Ecto neural progenitor cell (in vitro differentiated cells): ENCODE results near the gene PTPA.
A peak's percentile ranks its signal among the peaks of the same experiment; 100 is the strongest.
"Not testable (repeated sequence)": the region's sequence is repeated elsewhere in the genome, so short reads cannot be mapped to it uniquely, and the experiment has no call there.

ENCODE experiments used
- DNase-seq: peaks from one replicate; pipeline ENCODE4 v3.0.0-alpha.2; 2018; ENCODE audit warnings: low spot score

Gene PTPA

DNA sequence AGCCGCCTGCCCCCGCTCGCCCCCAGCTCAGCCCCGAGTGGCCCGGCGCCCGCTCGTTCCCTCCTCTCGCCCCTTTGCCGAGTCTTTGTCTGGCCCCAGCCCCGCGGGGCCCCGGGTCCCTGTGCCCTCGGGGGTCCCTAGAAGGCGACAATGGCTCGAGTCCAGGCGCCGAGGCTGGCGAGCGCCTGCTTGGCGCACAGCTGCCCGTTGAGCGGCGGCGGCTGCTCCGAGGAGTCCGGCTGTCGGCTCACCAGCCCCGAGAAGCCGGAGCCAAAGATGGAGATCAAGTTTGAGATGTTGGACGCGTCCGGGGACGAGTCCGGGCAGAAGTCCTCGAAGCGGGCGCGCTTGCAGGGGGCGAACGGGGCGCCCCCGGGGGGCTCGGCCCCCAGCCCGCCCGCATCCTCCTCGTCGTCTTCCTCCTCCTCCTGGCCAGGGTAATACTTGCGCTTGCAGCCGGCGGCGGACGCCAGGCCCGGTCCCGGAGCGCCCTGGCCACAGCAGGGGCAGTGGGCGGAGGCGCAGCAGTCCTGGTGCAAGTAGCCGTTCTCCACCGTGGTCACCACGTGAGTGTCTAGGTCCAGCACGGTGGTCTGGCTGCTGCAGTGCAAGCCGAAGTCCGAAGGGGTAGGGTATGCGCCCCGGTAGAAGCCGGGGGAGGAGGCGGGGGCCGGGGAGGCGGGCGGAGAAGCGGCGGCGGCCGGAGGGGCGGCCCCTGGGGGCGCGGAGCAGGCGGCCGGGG lies 65.7 kb downstream of the PTPA start:
- DNase-seq = peak; percentile 75

- no peak for DNase-seq
These were observed 66.2 kb downstream of the PTPA start for GRCh38 chr9:129177443-129177790.

DNA sequence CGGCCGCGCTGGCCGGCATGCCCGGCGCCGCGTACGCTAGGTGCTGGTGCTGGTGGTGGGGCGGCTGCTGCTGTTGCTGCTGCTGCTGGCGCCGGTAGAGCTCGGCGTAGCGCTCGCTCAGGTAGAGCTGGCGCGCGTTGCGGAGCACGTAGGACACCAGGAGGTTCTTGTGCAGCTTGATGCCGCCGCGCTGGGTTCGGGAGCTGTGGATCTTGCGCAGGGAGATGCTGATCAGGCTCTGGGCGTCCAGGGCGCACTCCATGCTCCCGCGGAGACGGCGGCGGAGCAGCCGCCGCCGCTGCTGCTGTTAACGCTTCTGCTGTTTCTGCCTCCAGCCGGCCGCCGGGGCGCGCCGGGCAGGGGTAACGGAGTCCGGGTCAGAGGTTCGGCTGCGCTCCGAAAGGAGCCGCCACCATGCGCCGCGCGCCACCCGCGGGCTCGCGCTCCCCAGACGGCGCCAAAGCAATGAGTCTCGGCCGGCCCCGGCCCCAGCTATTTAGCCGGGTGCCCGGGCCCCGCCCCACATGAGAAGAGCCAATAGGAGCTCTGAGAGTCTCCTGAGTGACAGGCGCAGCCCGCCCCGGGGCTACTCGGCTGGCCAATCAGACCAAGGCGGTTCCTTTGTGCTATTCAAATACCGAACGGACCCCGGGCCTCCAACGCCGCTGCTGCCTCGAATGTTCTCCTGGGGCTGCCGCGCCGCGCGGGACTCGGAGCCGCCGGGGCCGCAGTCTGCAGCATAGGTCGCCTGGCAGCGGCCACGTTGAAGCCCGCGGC lies 66.8 kb downstream of the PTPA start, which contains the start of gene IER5L:
Gene IER5L, minus strand, starts transcription at position 471 of the 777 bp plus-strand sequence. Its CDS starts 209 bp downstream, at position 262.
- DNase-seq = peak; percentile 99

DNA sequence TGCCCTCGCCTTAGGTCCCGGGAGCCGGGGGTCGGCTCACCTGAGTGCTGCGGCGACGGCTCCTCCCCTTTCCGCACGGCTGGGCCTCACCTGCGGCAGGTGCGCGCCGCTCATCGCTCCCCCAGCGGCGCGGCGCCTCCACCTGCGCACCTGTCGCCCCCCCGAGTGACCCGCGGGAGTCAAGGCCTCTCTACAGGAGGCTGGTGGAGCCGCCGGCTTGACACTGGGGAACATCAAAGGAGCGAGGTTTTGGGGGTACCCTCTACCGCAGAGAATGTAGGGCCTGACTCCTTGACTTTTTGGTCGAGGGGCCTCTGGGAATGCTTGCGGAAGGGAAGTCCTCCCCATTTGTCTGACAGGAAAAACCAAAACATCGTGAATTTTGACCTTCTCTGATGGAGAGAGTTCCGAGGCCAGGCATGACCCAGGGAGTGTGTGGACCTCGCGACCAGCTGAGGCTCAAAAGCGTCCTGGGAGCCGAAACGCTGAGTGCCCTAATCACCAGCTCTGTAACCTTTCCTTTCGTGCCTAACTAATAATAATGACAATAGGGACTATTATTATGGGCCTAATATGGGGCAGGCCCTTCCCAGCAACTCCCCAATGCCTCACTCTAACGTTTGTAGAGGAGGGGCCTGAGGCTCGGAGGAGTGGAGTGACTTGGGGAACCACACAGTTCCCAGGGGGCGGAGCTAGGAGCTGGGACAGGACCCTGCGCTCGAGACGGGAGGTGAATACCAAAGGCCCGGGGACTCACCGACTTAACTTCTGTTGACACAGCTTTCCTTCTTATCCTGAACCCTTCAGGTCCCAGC lies 67.6 kb downstream of the PTPA start:
- DNase-seq = peak; percentile 82

DNA sequence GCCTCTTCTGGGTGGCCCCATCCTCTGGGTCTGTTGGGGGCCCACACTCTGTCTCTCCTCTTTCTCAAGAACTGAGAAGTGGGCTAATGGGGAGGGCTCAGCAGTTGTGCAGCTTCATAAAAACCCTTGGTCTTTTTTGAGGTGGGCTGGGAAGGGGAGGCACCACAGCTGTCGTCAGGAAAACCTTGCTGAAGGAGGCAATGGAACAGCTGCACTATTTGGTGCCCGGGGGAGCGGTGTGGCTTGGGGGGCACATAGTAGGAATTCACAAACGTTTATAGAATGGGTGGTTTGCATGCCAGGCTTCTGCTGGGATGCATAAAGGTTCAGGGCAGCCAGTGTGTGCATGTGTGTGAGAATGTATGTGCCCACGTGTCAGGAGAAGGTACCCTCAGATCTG lies 70.0 kb downstream of the PTPA start:
- no peak for DNase-seq

GRCh38 chr9:129182122-129182521 lies 70.9 kb downstream of the PTPA start:
- no peak for DNase-seq

DNA sequence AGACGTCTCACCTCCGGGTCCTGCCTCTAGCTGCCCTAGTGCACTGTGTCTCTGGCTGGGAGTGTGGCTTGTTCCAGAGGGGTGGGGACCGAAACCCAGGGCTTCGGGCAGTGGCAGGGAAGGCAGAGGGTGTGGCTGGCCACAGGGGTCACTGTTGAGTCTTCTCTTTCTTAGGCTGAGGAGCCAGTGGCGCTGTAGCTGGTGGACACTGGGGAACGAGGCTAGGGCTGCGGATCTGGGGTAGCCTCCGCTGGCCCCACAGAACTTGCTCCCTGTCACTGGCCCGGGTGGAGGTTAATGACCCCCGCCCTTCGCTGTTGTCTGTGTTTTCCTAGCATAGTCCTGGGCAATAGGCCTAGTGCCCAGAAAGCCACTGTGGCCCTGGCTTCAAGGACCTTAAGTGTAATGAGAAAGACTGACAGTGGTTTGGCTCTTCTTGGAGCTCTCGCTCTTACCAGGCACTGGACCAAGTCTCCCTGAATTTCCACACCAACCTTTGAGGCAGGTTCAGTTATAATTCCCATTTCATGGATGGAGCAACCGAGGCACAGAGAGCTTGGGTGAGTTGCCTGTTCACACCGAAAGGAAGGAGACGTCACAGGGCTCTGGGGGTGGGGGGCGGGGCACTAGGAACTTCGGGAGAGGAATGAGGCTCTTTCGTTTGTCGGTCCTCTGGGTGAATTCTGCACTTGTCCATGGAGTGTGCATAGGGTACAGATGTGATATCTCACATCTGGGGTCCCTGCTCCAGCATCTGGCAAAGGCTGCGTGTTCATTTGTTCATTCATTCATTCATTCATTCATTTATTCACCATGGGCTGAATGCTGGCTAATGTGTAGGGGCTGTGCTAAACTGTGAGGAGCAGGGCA lies 71.6 kb downstream of the PTPA start:
- peak; percentile 83 for DNase-seq

DNA sequence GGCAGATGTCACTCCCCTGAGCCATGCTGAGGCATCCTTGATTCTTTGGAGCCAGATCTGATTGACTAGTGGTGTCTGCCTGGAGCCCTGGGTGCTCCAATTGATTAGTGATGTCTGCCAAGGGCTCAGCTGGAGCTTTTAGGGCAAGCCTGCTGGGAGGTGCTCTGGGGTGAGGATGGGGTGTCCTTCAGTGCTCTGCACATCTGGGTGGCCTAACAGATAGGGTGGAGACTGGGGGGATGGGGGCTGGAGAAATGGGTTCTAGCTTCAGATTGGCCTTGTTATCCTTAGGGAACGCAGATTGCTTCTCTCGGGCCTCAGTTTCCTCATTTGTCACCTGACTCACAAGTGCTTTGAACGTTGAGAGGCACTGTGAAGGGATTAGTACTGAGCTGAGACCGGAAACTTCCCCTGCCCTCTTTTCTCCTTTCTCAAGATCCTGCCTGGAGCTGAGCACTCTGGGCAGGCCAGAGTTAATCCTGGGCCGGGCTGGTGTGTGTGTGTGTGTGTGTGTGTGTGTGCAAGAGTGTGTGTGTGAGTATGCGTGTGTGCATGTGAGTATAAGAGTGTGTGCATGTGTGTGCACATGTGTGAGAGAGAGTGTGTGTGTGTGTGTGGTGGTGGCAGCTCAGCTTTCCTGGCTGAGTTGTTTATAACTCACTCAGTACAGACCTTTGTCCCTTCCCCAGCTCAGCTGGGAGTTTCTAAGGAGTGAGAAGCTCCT lies 72.4 kb downstream of the PTPA start:
- DNase-seq = no peak

GRCh38 chr9:129184219-129184524 lies 73.0 kb downstream of the PTPA start:
- DNase-seq = no peak

- DNase-seq = no peak
These were observed 73.4 kb downstream of the PTPA start for GRCh38 chr9:129184596-129185122.

- no peak for DNase-seq
These were observed 74.2 kb downstream of the PTPA start for GRCh38 chr9:129185402-129185801.

- no peak for DNase-seq
These were observed 74.8 kb downstream of the PTPA start for GRCh38 chr9:129185991-129186390.

DNA sequence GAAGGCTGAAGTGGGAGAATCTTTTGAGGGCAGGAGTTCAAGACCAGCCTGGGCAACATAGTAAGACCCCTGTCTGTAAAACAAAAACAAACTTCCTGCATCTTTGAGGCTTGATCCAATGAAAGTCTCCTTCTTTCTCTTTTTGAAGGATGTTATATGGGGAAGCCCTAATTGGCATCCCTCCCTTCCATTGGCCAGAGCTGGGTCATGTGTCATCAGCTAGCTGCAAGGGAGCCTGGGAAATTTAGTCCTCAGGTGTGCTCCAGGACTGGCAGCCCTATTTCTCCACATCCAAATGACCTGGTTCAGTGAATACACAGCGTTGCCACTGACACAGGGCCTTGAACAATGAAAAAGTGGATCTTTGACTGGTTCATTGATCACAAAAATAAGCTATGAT lies 75.8 kb downstream of the PTPA start:
- no peak for DNase-seq

GRCh38 chr9:129189971-129190370 lies 78.8 kb downstream of the PTPA start:
- not testable (repeated sequence) for DNase-seq

DNA sequence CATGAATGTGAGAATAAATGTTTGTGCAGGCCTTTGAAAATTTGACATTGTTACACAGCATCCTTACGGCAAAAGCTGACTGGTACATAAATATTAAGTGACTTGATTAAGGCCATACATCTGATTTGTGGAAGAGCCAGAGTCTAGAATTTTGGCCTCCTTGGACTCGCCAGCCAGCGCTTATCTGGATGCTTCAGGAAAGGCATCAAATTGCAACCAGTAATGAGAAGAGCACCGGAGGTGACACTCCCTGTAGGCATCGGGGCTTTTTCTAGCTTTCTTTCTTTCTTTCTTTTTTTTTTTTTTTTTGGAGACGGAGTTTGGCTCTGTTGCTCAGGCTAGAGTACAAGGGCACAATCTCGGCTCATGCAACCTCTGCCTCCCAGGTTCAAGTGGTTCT lies 80.0 kb downstream of the PTPA start:
- no peak for DNase-seq

GRCh38 chr9:129193655-129194054 lies 82.4 kb downstream of the PTPA start:
- no peak for DNase-seq

- DNase-seq = no peak
These were observed 83.0 kb downstream of the PTPA start for GRCh38 chr9:129194221-129194620.

GRCh38 chr9:129195606-129196005 lies 84.4 kb downstream of the PTPA start:
- no peak for DNase-seq

GRCh38 chr9:129197045-129197444 lies 85.8 kb downstream of the PTPA start:
- not testable (repeated sequence) for DNase-seq

GRCh38 chr9:129197978-129198318 lies 86.7 kb downstream of the PTPA start:
- DNase-seq = no peak
